WTC11 (cell line): ENCODE results near the gene SH2D3C. TPM values are rescaled to one million over a fixed set of nuclear protein-coding genes. Genes with fewer than 3 reads are reported as not detected.

Experiments used
- ATAC-seq: fragments of 200-7000 bp; cut with Tn5 transposase; 2 replicates; pipeline ENCODE4 v1.10.0; 2021; ENCODE audit warnings: mild to moderate bottlenecking, moderate library complexity
- CTCF ChIA-PET: fragments of 300-600 bp; sonication (Branson Sonifier 250); formaldehyde crosslinking; loops from one replicate; lab custom pipeline; 2021; ENCODE audit warnings: antibody characterized with exemption; lab: Charles Lee
- POLR2A ChIA-PET: fragments of 350-600 bp; sonication (Branson Sonifier 250); formaldehyde crosslinking; loops from one replicate; lab custom pipeline; 2021; ENCODE audit warnings: antibody characterized with exemption; lab: Charles Lee
- DNase-seq: peaks from one replicate; pipeline ENCODE4 v3.0.0; 2021; ENCODE audit warnings: low spot score
- H3K27ac Mint-ChIP-seq: 2 replicates; pipeline ENCODE4 v1.8.0; 2021; ENCODE audit warnings: mixed read lengths
- H3K27me3 Mint-ChIP-seq: 2 replicates; pipeline ENCODE4 v1.8.0; 2021; ENCODE audit warnings: low read depth, mild to moderate bottlenecking, moderate library complexity, mixed read lengths
- H3K36me3 Mint-ChIP-seq: 2 replicates; pipeline ENCODE4 v1.8.0; 2021; ENCODE audit warnings: mixed read lengths
- H3K4me1 Mint-ChIP-seq: 2 replicates; pipeline ENCODE4 v1.8.0; 2022; ENCODE audit warnings: mixed read lengths
- H3K4me3 Mint-ChIP-seq: 2 replicates; pipeline ENCODE4 v1.8.0; 2021; ENCODE audit warnings: mild to moderate bottlenecking, moderate library complexity, mixed read lengths
- H3K9me3 Mint-ChIP-seq: 2 replicates; pipeline ENCODE4 v1.8.0; 2021; ENCODE audit warnings: mixed read lengths
- ELF4 ChIP-seq: sonication (generic); formaldehyde crosslinking; IDR thresholded peaks from 2 replicates; pipeline ENCODE4 v1.8.1; 2022; ENCODE audit warnings: low read depth, mild to moderate bottlenecking, moderate library complexity, missing genetic modification reagents
- FOXK1 ChIP-seq: sonication (generic); formaldehyde crosslinking; IDR thresholded peaks from 2 replicates; pipeline ENCODE4 v1.8.0; 2022; ENCODE audit warnings: mild to moderate bottlenecking, moderate library complexity, missing genetic modification reagents
- JUN ChIP-seq: sonication (generic); formaldehyde crosslinking; IDR thresholded peaks from 2 replicates; pipeline ENCODE4 v1.8.0; 2023; ENCODE audit warnings: mild to moderate bottlenecking, missing genetic modification reagents
- NFYB ChIP-seq: sonication (generic); formaldehyde crosslinking; conservative IDR thresholded peaks from 2 replicates; pipeline ENCODE4 v1.8.0; 2022; ENCODE audit warnings: low read depth, missing genetic modification reagents
- NR2C2 ChIP-seq: sonication (generic); formaldehyde crosslinking; IDR thresholded peaks from 2 replicates; pipeline ENCODE4 v1.8.0; 2022; ENCODE audit warnings: mild to moderate bottlenecking, missing genetic modification reagents
- OVOL2 ChIP-seq: fragments of 250-450 bp; sonication (Bioruptor Pico); IDR thresholded peaks from 2 replicates; pipeline ENCODE4 v1.9.0; 2021; ENCODE audit warnings: mild to moderate bottlenecking, borderline replicate concordance
- ZNF138 ChIP-seq: sonication (generic); formaldehyde crosslinking; conservative IDR thresholded peaks from 2 replicates; pipeline ENCODE4 v1.8.1; 2022; ENCODE audit warnings: mild to moderate bottlenecking, moderate library complexity, missing genetic modification reagents
- ZNF232 ChIP-seq: sonication (generic); formaldehyde crosslinking; IDR thresholded peaks from 2 replicates; pipeline ENCODE4 v1.8.0; 2022; ENCODE audit warnings: mild to moderate bottlenecking, missing genetic modification reagents
- ZNF263 ChIP-seq: sonication (generic); formaldehyde crosslinking; IDR thresholded peaks from 2 replicates; pipeline ENCODE4 v1.8.1; 2022; ENCODE audit warnings: low read depth, mild to moderate bottlenecking, moderate library complexity, missing genetic modification reagents
- ZNF416 ChIP-seq: fragments of 250-450 bp; sonication (Bioruptor Pico); IDR thresholded peaks from 2 replicates; pipeline ENCODE4 v1.9.0; 2021; ENCODE audit warnings: mild to moderate bottlenecking, inconsistent platforms
- ZNF423 ChIP-seq: fragments of 250-450 bp; sonication (Bioruptor Pico); IDR thresholded peaks from 2 replicates; pipeline ENCODE4 v2.1.2; 2022; ENCODE audit warnings: mild to moderate bottlenecking, moderate library complexity
- total RNA-seq: library from RNA; stranded (reverse); gene quantifications from 3 replicates; pipeline ENCODE4 v1.2.3, GENCODE V29; 2021
- TF ChIP-seq, protein P1 (sequence below): sonication (generic); formaldehyde crosslinking; IDR thresholded peaks from 2 replicates; pipeline ENCODE4 v1.8.1; 2023; ENCODE audit warnings: mild to moderate bottlenecking, moderate library complexity, missing genetic modification reagents
- TF ChIP-seq, protein P2 (sequence below): sonication (generic); formaldehyde crosslinking; IDR thresholded peaks from 2 replicates; pipeline ENCODE4 v1.8.0; 2022; ENCODE audit warnings: mild to moderate bottlenecking, missing genetic modification reagents
- TF ChIP-seq, protein P3 (sequence below): sonication (generic); formaldehyde crosslinking; IDR thresholded peaks from 2 replicates; pipeline ENCODE4 v1.8.0; 2022; ENCODE audit warnings: missing genetic modification reagents
- TF ChIP-seq, protein P4 (sequence below): sonication (generic); formaldehyde crosslinking; IDR thresholded peaks from 2 replicates; pipeline ENCODE4 v1.8.1; 2022; ENCODE audit warnings: low read depth, missing genetic modification reagents, borderline replicate concordance
- TF ChIP-seq, protein P5 (sequence below): sonication (generic); formaldehyde crosslinking; IDR thresholded peaks from 2 replicates; pipeline ENCODE4 v1.8.0; 2022; ENCODE audit warnings: mild to moderate bottlenecking, missing genetic modification reagents

The SH2D3C gene
- total RNA-seq, 1 experiment from 2014 or later: 5.4 TPM

DNA sequence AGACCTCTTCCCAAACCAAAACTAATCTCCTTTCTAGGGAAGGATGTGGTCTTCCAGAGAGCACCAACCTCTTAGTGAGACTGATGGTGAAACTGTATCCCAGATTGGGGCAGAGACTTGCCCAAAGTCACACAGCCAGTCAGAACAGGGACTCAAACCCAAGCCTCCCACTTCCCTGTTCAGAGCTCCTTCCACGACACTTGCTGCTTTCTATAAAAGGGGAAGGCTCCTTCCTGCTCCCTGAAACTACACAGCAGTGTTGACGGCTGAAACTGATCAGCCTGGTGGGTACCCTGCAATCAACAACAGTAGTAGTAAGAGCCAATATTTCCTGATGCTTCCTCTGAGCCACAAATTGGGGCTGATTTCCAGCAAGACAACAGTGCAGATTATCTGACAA lies 44.9 kb downstream of the SH2D3C start:
- ATAC-seq: no peak
- ChIA-PET CTCF (interaction anchor here (1.5 to 4.5 kb wide), 18 partner anchors 9 to 193 kb away, joined by 4 to 80 read pairs (median 13); partner anchors contain the start of genes ENG, FPGS, PTRH1 and TTC16), POLR2A (no interaction called here)
- H3K4me1 Mint-ChIP-seq: peaks cover 11% of the 10 kb centered on the region
- peaks cover 7% of the 10 kb centered on the region for H3K27me3 Mint-ChIP-seq
- TF ChIP-seq ZNF263 (no peak), NR2C2 (CRISPR knock-in tag) (no peak)
- TF ChIP-seq, protein P1, sequence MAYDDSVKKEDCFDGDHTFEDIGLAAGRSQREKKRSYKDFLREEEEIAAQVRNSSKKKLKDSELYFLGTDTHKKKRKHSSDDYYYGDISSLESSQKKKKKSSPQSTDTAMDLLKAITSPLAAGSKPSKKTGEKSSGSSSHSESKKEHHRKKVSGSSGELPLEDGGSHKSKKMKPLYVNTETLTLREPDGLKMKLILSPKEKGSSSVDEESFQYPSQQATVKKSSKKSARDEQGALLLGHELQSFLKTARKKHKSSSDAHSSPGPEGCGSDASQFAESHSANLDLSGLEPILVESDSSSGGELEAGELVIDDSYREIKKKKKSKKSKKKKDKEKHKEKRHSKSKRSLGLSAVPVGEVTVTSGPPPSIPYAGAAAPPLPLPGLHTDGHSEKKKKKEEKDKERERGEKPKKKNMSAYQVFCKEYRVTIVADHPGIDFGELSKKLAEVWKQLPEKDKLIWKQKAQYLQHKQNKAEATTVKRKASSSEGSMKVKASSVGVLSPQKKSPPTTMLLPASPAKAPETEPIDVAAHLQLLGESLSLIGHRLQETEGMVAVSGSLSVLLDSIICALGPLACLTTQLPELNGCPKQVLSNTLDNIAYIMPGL (CRISPR knock-in tag): no peak
- no peaks in the 10 kb centered on the region for H3K36me3 Mint-ChIP-seq
- H3K9me3 Mint-ChIP-seq: no peaks in the 10 kb centered on the region
- DNase-seq: no peak
- H3K27ac Mint-ChIP-seq: no peak overlapping the region; the same call in 1 of the 2 replicates
- no peak overlapping the region for H3K4me3 Mint-ChIP-seq

DNA sequence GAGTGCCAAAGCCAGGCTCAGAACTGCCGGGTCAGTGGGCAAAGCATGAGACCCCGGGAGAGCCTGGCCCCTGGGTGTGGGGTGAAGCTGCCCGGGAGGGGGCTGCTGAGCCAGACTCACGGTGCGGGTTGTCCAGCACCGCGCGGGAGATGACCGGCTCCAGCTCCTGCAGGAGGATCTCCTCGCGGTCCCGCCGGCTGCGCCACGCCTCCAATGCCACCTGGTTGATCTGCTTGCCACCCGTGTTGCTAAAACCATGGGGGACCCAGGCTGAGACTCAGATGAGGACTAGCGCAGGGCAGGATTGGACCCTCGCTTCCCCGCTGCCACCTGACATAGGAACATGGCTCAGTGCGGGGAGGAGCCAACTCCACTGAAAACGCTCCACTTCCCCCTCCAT lies 46.0 kb downstream of the SH2D3C start:
- peaks cover 3% of the 10 kb centered on the region; the same call in 1 of the 2 replicates for H3K27me3 Mint-ChIP-seq
- H3K9me3 Mint-ChIP-seq: no peaks in the 10 kb centered on the region
- peak overlapping the region; percentile 74; the same call in 1 of the 2 replicates for H3K27ac Mint-ChIP-seq
- ChIA-PET POLR2A (no interaction called here), CTCF (interaction anchor here (0.6 to 4.5 kb wide), 9 partner anchors 8 to 243 kb away, joined by 3 to 80 read pairs (median 4); partner anchors contain the start of gene PTRH1)
- DNase-seq (no peak), ATAC-seq (no peak)
- TF ChIP-seq, protein P2, sequence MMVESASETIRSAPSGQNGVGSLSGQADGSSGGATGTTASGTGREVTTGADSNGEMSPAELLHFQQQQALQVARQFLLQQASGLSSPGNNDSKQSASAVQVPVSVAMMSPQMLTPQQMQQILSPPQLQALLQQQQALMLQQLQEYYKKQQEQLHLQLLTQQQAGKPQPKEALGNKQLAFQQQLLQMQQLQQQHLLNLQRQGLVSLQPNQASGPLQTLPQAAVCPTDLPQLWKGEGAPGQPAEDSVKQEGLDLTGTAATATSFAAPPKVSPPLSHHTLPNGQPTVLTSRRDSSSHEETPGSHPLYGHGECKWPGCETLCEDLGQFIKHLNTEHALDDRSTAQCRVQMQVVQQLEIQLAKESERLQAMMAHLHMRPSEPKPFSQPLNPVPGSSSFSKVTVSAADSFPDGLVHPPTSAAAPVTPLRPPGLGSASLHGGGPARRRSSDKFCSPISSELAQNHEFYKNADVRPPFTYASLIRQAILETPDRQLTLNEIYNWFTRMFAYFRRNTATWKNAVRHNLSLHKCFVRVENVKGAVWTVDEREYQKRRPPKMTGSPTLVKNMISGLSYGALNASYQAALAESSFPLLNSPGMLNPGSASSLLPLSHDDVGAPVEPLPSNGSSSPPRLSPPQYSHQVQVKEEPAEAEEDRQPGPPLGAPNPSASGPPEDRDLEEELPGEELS (CRISPR knock-in tag): no peak
- TF ChIP-seq, protein P3, sequence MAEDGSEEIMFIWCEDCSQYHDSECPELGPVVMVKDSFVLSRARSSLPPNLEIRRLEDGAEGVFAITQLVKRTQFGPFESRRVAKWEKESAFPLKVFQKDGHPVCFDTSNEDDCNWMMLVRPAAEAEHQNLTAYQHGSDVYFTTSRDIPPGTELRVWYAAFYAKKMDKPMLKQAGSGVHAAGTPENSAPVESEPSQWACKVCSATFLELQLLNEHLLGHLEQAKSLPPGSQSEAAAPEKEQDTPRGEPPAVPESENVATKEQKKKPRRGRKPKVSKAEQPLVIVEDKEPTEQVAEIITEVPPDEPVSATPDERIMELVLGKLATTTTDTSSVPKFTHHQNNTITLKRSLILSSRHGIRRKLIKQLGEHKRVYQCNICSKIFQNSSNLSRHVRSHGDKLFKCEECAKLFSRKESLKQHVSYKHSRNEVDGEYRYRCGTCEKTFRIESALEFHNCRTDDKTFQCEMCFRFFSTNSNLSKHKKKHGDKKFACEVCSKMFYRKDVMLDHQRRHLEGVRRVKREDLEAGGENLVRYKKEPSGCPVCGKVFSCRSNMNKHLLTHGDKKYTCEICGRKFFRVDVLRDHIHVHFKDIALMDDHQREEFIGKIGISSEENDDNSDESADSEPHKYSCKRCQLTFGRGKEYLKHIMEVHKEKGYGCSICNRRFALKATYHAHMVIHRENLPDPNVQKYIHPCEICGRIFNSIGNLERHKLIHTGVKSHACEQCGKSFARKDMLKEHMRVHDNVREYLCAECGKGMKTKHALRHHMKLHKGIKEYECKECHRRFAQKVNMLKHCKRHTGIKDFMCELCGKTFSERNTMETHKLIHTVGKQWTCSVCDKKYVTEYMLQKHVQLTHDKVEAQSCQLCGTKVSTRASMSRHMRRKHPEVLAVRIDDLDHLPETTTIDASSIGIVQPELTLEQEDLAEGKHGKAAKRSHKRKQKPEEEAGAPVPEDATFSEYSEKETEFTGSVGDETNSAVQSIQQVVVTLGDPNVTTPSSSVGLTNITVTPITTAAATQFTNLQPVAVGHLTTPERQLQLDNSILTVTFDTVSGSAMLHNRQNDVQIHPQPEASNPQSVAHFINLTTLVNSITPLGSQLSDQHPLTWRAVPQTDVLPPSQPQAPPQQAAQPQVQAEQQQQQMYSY (CRISPR knock-in tag): no peak
- TF ChIP-seq ZNF138 (CRISPR knock-in tag) (no peak), NFYB (CRISPR knock-in tag) (no peak), OVOL2 (CRISPR knock-in tag) (no peak)
- TF ChIP-seq, protein P4, sequence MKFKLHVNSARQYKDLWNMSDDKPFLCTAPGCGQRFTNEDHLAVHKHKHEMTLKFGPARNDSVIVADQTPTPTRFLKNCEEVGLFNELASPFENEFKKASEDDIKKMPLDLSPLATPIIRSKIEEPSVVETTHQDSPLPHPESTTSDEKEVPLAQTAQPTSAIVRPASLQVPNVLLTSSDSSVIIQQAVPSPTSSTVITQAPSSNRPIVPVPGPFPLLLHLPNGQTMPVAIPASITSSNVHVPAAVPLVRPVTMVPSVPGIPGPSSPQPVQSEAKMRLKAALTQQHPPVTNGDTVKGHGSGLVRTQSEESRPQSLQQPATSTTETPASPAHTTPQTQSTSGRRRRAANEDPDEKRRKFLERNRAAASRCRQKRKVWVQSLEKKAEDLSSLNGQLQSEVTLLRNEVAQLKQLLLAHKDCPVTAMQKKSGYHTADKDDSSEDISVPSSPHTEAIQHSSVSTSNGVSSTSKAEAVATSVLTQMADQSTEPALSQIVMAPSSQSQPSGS (CRISPR knock-in tag): no peak
- TF ChIP-seq, protein P5, sequence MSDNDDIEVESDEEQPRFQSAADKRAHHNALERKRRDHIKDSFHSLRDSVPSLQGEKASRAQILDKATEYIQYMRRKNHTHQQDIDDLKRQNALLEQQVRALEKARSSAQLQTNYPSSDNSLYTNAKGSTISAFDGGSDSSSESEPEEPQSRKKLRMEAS (CRISPR knock-in tag): no peak
- no peaks in the 10 kb centered on the region for H3K36me3 Mint-ChIP-seq
- no peak overlapping the region for H3K4me3 Mint-ChIP-seq
- H3K4me1 Mint-ChIP-seq: peaks cover 11% of the 10 kb centered on the region

DNA sequence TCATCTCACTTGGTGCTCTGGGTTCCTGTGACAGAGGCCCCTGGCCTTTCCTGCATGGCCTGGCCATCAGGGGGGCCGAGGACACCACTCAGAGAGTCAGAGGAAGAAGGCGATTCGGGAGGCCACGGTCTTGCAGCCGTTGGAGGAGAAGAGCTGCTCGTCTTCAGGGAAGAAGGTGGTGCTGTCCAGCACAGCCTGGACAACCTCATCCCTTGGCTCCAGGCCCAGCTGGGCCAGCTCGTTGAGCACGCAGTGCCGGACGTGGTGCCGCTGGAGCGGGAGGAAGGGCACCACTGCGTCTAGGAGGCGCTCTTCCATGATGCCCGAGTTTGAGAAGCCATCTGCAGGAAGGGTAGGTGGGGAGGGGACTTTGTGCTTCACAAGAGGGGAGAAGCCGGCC lies 46.5 kb downstream of the SH2D3C start:
- TF ChIP-seq FOXK1: no peak
- no peak for TF ChIP-seq ZNF416 (CRISPR knock-in tag)
- TF ChIP-seq ELF4: no peak
- TF ChIP-seq ZNF423 (CRISPR knock-in tag): no peak
- TF ChIP-seq, protein P2 (CRISPR knock-in tag): no peak
- TF ChIP-seq JUN (CRISPR knock-in tag): no peak
- TF ChIP-seq ZNF232 (CRISPR knock-in tag): no peak
- peak overlapping the region; percentile 8; the same call in 1 of the 2 replicates for H3K27ac Mint-ChIP-seq
- peaks cover 11% of the 10 kb centered on the region for H3K4me1 Mint-ChIP-seq
- no peak for DNase-seq
- ChIA-PET CTCF (interaction anchor here (0.6 to 4.5 kb wide), 11 partner anchors 9 to 243 kb away, joined by 3 to 80 read pairs (median 3); partner anchors contain the start of gene PTRH1), POLR2A (no interaction called here)
- no peak for ATAC-seq
- no peak overlapping the region for H3K4me3 Mint-ChIP-seq
- no peaks in the 10 kb centered on the region for H3K9me3 Mint-ChIP-seq
- peaks cover 3% of the 10 kb centered on the region; the same call in 1 of the 2 replicates for H3K27me3 Mint-ChIP-seq
- H3K36me3 Mint-ChIP-seq: no peaks in the 10 kb centered on the region
